HEK293T (cell line): ENCODE results near the gene UPP1.

Experiments used
- ARNT ChIP-seq: fragments of 450-650 bp; IDR thresholded peaks from 2 replicates; pipeline ENCODE4 v1.6.1; 2017; ENCODE audit warnings: mild to moderate bottlenecking
- BHLHE40 ChIP-seq: fragments of 450-650 bp; IDR thresholded peaks from 2 replicates; pipeline ENCODE4 v1.6.1; 2016; ENCODE audit warnings: mild to moderate bottlenecking, moderate library complexity, borderline replicate concordance
- CTBP1 ChIP-seq: fragments of 450-650 bp; IDR thresholded peaks from 2 replicates; pipeline ENCODE4 v1.6.1; 2016; ENCODE audit warnings: borderline replicate concordance
- ELF4 ChIP-seq: fragments of 450-650 bp; IDR thresholded peaks from 2 replicates; pipeline ENCODE4 v1.6.1; 2017; ENCODE audit warnings: antibody characterized with exemption
- HDGF ChIP-seq: fragments of 450-650 bp; IDR thresholded peaks from 2 replicates; pipeline ENCODE4 v1.6.1; 2017; ENCODE audit warnings: antibody characterized with exemption, borderline replicate concordance
- L3MBTL2 ChIP-seq: fragments of 450-650 bp; conservative IDR thresholded peaks from 2 replicates; pipeline ENCODE4 v1.6.1; 2016; ENCODE audit warnings: mild to moderate bottlenecking
- SP1 ChIP-seq: fragments of 450-650 bp; IDR thresholded peaks from 2 replicates; pipeline ENCODE4 v1.6.1; 2017
- ZNF384 ChIP-seq: fragments of 450-650 bp; IDR thresholded peaks from 2 replicates; pipeline ENCODE4 v1.6.1; 2016

GRCh38 chr7:48087349-48087748 lies 1.7 kb upstream of the UPP1 start:
- TF ChIP-seq ARNT (no peak), CTBP1 (no peak), SP1 (no peak), ZNF384 (no peak), L3MBTL2 (no peak), ELF4 (no peak), HDGF (no peak), BHLHE40 (no peak)
